NCI-H1694 (cell line): Measurements from ENCODE around the gene PSG1.
"Not testable (repeated sequence)": the region's sequence is repeated elsewhere in the genome, so short reads cannot be mapped to it uniquely, and the experiment has no call there.

Experiments
- DNase-seq: peaks from one replicate; lab custom pipeline; 2025; lab: John Stamatoyannopoulos, UW

PSG1 gene

DNA sequence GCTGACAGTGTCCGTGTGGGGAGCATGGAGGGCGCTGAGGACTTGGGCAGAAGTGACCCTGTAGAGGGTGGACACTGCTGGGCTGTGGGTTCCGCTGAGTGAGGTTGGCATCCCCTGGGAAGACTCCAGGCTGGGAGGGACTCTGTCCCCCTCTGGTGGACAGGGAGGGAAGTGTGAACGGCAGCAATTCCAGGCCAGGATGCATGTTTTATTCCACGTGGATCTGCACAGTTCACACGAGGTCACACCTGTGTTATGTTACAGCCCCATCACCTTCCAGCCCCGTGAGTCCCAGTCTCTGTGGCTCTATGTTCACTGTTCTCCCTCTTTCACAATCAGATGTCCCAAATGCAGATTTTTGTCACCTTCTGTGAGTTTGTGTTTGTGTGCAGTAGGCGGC is 1.8 kb upstream of the PSG1 start:
- not testable (repeated sequence) for DNase-seq

DNA sequence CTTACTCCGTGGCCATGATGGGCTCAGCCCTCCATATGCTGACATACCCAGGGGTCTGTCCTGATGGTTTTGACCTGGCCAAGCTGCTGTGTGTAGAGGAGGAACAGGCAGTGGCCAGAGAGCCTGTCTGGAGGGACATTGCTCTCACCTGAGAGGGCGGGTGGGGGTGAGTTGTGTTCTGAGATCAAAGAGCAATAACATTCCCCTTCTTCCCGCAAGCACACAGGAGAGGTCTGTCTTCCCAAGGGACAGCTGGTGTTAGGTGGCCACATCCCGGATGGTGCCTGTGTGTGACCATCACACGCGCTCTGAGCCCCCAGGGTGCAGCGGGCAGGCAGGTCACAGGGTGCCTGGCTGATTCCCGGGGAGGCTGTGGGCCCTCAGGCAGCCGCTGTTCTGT is 1.1 kb upstream of the PSG1 start:
- not testable (repeated sequence) for DNase-seq

DNA sequence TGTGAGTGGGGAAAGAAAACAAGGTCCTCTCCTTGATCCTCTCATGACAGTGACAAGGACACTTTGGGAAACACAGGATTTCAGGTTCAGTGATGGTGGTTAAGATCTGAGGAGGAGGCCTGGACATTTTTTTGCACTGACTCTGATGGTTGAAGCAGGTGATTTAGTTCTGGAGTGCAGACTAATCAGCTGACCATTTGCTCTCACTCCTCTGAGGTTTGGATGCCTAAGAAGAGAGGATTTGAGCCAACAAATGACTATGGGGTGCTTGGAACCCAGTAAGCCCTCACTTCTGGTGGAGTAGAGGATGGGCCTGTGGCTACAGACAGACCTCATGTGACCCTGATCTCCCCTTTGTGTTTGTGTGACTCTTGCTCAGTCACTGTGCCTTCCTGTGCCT is 2.9 kb downstream of the PSG1 start:
- not testable (repeated sequence) for DNase-seq

DNA sequence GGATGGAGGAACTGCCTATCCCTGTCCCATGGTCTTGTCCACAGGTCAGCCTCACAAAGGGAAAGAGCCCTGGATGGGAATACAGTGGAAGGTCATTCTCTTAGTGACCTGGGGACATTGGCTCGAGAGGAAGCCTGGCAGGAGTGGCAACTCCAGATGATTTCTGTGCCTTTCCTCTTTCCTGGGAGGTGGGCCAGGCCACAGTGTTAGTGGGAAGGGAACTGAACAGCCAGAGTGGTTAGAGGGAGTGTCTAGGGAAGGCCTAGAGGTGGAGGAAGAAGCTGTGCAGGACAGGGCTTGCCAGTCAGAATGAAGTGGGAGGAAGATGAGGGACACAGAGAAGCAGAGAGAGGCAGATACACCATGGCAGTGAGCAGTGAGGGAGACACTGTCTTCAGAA is 3.6 kb downstream of the PSG1 start:
- not testable (repeated sequence) for DNase-seq

DNA sequence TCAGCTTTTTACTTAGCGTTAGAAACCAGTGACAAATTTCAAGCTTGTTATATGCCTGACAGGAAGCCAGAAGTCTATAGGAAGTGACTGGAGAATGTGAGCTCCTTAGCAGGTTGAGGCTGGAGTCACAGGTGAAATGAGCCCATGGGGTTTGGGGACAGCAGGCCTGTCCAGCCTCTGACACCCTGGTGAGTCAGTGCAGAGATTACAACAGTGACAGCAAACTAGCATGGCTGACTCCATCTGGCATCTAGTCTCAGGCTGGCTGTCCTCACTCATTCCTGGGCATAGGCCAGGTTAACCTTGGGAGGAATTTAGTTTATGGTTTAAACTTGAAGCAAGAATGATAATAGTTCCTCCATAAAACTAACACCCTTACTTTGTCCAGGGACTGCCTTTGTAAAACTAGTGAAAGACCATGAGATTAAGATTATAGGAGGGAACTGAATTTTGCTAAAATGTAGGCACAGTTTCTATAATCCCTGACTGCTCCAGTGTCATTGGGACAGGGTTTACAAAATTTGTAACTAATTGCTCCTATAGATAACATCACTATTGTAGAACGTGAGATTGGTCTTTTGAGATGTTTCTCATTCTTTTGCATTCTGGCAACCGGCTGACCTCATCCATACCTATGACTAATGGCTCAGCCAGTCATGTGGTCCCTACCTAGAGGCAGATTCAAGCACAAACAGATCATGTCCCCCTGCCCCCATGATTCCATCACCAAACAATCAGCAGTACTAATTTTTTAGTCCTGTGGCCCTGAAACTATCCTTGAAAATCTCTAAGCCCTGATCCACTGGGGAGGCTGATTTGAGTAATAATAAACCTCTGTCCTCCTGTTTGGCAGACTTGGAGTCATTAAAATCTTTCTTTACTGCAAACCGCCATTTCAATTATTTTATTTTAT is 4.4 kb downstream of the PSG1 start:
- not testable (repeated sequence) for DNase-seq

DNA sequence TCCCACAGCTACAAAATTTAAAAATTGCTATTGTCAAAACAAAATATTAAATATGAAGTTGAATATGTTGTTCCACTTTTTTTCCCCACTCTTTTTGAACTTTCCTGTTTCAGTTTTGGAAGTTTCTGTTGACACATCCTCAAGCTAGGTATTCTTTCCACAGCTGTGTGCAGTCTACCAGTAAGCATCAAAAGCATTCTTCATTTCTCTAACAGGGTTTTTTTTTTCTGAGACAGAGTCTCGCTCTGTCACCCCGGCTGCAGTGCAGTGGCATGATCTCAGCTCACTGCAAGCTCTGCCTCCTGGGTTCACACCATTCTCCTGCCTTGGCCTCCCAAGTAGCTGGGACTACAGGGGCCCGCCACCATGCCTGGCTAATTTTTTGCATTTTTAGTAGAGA is 5.4 kb downstream of the PSG1 start:
- not testable (repeated sequence) for DNase-seq

DNA sequence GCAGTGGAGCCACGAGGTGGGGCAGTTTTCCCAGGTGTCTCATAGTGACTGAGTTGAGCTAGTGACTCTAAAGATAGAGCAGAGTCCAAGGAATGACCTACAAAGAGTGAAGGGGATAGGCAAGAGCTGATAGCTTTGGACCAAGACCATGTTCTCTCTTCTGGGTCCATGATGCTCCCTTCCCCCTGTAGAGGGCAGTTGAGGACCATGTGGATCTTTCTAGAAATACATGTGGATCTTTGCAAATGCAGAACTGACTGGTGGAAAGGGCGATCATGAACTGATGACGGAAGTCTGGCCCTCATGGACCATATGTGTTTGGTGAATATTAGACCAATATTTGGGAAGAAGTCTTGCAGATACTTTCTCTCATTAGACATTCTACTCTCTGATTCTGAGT is 6.9 kb downstream of the PSG1 start:
- DNase-seq: no peak

DNA sequence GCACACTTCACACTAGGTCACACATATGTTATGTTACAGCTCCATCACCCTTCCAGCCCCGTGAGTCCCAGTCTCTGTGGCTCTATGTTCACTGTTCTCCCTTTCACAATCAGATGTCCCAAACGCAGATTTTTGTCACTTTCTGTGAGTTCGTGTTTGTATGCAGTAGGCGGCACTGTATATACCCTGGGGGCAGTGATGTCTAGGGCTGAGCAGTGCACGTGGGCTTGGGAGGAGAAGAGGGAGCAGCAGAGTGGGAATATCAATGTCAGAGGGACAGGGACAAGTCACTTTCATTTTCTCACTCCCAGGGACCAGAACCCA is 22.0 kb downstream of the PSG1 start:
- DNase-seq: no peak

DNA sequence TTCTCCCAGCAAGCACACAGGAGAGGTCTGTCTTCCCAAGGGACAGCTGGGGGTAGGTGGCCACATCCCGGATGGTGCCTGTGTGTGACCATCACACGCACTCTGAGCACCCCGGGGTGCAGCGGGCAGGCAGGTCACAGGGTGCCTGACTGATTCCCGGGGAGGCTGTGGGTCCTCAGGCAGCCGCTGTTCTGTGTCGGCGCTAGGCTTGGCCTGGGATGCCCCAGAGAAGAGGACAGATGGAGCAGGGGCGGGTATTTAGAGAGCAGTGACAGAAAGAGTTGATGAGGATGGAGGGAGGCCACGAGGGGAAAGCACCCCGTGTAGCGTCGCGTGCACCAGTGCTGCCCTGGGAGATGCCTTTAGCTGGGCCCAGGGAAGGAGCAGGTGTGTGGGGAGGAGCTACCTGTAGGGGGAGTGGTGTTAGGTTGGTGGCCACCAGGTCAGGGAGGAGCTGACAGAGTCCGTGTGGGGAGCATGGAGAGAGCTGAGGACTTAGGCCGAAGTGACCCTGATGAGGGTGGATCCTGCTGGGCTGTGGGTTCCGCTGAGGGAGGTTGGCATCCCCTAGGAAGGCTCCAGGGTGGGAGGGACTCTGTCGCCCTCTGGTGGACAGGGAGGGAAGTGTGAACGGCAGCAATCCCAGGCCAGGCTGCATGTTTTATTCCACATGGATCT is 22.5 kb downstream of the PSG1 start:
- DNase-seq: not testable (repeated sequence)

DNA sequence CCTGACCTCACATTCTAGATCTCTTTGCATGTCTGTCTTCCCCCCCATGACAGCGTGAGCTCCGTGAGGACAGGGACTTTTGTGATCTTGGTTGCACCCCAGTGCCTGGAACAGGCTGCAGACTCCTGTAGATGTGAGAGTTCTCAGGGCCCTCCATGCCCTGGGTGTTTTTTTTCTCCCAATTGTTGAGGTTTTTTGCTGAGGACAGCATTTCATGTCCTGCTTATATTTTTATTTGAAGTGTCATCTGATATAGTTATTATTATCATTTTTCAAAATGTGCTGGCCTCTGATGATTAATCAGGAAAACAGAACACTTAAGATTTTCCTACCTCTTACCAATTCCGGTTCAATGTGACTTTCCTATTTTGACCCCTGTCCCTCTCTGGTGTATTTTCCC is 24.8 kb downstream of the PSG1 start:
- DNase-seq: not testable (repeated sequence)

DNA sequence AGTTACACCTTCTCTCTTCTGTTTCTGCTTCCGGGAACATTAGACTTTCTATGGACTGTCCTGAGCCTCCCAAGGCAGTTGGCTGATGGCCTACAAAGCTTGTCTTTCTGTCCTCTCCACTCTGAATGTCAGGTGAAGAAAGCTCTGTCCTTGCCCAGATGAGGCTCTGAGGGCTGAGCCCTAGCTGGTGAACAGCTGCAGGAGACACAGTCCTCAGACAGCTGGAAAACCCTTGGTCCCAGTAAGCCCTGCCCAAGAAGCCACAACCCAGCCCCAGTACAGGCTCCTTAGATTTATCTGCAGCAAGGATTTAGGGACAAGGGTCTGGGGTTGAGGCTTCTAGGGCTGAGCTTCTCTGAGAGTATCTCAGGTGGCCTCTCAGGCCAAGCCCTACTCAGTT is 26.3 kb downstream of the PSG1 start:
- not testable (repeated sequence) for DNase-seq

DNA sequence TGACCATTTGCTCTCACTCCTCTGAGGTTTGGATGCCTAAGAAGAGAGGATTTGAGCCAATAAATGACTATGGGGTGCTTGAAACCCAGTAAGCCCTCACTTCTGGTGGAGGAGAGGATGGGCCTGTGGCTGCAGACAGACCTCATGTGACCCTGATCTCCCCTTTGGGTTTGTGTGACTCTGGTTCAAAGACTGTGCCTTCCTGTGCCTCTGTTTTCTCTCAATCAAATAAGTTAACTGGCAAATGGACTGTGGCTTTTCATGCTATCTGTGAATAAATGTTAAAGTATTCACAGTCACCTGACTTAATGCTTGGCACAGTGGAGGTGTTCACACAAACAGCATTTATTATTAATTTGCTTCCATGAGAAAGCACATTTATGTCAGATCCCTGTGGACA is 26.7 kb downstream of the PSG1 start:
- DNase-seq: not testable (repeated sequence)

DNA sequence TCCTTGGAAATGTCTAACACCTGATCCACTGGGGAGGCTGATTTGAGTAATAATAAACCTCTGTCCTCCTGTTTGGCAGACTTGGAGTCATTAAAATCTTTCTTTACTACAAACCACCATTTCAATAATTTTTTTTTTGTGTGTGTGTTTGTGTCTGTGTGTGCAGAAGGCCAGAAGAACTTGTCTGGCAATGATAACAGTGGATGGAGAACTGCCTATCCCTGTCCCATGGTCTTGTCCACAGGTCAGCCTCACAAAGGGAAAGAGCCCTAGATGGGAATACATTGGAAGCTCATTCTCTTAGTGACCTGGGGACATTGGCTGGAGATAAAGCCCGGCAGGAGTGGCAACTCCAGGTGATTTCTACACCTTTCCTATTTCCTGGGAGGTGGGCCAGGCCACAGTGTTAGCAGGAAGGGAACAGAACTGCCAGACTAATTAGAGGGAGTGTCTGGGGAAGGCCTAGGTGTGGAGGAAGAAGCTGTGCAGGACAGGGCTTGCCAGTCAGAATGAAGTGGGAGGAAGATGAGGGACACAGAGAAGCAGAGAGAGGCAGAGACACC is 27.7 kb downstream of the PSG1 start:
- not testable (repeated sequence) for DNase-seq

DNA sequence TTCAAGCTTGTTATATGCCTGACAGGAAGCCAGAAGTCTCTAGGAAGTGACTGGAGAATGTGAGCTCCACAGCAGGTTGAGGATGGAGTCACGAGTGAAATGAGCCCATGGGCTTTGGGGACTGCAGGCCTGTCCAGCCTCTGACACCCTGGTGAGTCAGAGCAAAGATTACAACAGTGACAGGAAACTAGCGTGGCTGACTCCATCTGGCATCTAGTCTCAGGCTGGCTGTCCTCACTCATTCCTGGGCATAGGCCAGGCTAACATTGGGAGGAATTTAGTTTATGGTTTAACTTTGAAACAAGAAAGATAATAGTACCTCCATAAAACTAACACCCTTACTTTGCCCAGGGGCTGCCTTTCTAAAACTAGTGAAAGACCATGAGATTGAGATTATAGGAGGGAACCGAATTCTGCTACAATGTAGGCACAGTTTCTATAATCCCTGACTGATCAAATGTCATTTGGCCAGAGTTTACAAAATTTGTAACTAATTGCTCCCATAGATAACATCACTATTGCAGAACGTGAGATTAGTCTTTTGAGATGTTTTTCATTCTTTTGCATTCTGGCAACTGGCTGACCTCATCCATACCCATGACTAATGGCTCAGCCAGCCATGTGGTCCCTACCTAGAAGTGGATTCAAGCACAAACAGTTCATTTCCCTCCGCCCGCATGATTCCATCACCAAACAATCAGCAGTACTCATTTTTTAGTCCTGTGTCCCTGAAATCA is 28.4 kb downstream of the PSG1 start:
- DNase-seq: no peak

DNA sequence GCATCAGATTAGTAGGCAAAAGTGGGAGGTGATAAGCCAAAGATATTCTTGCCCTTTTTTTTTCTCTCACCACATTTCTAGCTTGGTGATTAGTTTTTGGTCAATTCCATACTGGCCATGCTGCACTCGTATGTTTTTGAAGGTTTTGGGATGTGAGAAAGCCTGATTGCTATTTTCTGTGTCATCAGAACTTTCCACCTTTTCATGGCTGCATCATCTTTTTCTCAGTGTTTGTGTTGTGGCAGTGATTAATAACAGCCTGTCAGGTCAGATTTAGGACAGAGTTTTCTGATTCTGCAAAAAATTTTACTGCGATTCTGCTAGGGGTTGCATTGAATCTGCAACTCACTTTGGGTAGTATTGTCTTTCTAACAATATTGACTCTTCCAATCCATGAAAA is 32.9 kb downstream of the PSG1 start:
- DNase-seq: no peak

DNA sequence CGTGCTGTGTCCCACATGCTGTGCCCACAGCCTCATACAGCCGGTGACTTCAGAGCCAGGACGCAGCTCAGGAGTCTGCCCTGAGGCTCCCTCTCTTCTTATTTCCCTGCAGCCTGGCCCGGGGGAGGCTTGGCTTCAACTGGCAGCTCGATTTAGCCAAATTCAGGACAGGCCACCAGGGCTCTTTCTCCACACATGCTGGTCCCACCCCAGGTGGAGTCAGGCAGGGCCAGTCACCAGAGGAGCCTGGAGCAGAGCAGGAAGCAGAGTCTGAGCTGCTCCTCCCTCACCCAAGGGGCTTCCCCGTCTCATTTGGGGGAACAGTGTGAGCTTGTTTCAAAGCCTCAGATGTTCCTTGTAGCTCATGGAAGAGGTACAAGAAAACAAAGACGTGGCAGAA is 35.9 kb downstream of the PSG1 start:
- not testable (repeated sequence) for DNase-seq

DNA sequence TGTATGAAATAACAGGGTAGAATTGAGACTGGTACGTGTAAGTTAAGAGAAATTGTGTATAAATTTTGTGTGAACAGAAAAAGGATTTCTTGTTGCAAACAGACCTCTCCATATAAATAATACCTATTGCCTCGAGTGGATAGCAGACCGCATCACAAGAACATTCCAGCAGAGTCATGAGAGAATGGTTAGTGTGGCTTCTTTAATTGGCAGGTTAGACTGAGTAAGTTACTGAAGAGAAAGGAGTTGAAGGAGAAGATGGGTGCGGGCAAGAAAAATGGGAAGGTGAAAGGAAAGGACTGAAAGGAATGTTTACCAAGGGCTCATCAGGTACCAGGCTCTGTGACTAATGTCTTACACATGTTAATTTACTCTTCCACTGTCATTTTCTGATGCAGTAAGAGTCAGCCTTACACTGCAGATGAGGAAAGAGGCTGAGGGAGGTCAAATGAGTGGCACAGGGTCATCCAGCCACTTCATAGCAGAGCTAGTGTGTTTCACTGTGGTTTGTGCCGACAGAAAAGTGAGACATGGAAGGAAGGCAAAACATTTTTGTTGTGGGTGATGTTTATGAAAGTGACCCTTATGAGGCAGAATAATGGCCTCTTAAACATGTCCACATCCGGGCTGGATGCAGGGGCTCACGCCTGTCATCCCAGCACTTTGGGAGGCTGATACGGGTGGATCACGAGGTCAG is 46.6 kb downstream of the PSG1 start:
- not testable (repeated sequence) for DNase-seq

DNA sequence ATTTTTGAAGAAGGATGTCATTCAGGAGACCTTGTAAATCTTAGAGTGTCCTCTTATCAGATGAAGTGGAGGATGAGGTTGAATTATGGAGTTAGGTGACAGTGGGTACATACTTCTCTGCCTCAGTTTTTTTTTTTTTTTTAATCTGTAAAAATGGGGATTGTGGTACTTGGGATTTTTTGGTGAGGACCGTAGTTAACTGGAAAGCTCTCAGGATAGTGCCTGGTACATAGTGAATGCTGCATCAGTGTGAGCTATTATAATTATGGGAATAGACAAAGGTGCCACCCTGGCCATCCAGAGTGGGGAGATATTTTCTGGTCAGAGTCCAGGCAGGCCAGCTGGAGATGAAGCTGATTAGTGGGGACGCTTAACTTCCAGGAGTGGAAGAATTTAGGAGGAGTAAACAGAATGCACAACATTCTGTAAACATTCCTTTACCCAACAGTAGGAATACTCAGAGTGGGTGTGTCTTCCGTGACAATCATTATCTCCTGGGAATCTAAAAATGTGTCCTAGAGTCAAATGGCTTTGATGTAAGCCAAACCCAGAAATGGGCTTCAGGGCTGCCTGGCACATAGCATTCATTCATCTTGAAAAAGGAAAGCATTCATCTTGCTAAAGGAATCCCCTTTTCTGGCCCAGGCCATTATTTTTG is 47.4 kb downstream of the PSG1 start:
- not testable (repeated sequence) for DNase-seq

DNA sequence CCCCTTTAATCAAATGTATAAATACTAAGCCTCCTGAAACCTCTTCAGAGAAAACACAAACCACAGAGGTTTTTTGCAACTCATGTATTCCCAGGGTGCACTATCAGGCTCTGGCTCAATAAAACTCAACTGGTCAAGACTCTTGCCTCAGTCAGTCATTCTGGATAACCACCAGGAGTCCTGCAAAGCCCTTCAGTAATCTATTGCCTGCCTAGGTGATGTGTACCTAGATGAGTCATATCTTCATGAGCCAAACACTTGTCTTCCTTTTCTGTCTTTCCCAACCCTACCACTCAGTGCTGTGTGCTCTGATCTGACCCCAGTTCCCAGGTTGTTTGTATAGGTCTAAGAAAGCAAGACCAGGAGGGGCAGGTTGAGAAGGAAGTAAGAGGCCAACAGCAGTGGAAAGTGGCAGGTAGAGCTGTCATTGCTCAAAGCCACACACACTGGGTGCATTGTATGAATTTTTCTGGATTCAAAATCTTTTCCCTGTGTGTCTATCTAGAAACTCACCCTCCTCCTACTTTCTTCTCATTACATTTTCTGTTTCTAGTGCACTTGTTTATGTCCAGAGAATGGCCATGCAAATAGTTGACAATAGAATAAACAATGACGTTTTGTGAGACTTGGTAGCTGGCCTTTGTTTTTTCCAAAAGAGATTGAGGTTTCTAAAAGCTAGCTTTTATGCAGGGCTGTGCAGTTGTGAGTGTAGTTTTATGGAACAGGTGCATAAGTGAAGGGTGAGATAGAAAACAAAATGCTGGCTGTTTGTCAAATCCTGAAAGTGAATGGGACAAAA is 48.1 kb downstream of the PSG1 start:
- DNase-seq: no peak

DNA sequence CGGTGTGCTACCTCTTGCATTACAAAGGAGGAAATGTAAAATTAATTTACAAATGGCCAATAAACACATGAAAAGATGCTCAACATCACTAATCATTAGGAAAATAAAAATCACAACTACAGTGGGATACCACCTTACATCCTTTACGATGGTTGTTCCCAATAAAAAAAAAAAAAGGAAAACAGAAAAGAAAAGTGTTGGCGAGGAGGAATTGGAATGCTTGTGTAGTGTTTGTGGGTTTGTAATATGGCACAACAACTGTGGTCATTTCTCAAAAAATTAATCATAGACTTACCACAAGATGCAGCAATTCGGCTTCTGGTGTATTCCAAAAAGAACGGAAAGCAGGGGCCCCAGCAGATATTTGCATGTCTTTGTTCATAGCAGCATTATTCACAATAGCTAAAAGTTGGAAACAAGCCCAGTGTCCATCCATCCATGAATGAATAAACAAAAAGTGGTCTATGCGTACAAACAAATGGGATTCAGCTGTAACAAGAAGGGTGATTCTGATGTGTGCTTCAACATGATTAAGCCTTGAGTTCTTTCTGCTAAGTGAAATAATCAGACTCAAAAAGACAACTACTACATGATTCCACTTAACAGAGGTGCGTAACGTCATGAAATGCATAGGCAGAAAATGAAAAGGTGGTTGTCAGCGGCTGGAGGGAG is 58.1 kb downstream of the PSG1 start:
- not testable (repeated sequence) for DNase-seq
